GM12873 (cell line): Measurements from ENCODE around the gene ARHGEF28.

ENCODE experiments used
- CTCF ChIP-seq: IDR thresholded peaks from 2 replicates; pipeline ENCODE4 v1.5.1; 2012; ENCODE audit warnings: low read depth, mild to moderate bottlenecking, moderate library complexity, low read length, control low read depth; ENCODE audit not compliant: insufficient read depth; ENCODE audit errors: missing control alignments

ARHGEF28 gene

GRCh38 chr5:73858776-73859175 is 232.8 kb downstream of the ARHGEF28 start:
- no peak for TF ChIP-seq CTCF

GRCh38 chr5:73859696-73860095 is 233.7 kb downstream of the ARHGEF28 start:
- TF ChIP-seq CTCF: no peak

GRCh38 chr5:73861313-73861988 is 235.5 kb downstream of the ARHGEF28 start:
- no peak for TF ChIP-seq CTCF

- TF ChIP-seq CTCF: no peak
These were observed 236.8 kb downstream of the ARHGEF28 start for GRCh38 chr5:73862796-73863195.

GRCh38 chr5:73863876-73864275 is 237.9 kb downstream of the ARHGEF28 start:
- TF ChIP-seq CTCF: no peak

- TF ChIP-seq CTCF: no peak
These were observed 239.3 kb downstream of the ARHGEF28 start for GRCh38 chr5:73865315-73865714.

- no peak for TF ChIP-seq CTCF
These were observed 241.6 kb downstream of the ARHGEF28 start for GRCh38 chr5:73867345-73868335.
